GM23338 (cell line): ENCODE data around the gene FBN3. TPM values are rescaled to one million over a fixed set of nuclear protein-coding genes. Genes with fewer than 3 reads are reported as not detected.

Experiments used
- ATAC-seq: fragments of 200-7000 bp; cut with Tn5 transposase; 3 replicates; pipeline ENCODE4 v1.9.1; 2020
- DNase-seq: peaks from one replicate; pipeline ENCODE4 v3.0.0-alpha.2; 2015; ENCODE audit warnings: low spot score
- H2AFZ ChIP-seq: fragments of 200-600 bp; sonication (generic); 2 replicates; pipeline ENCODE4 v1.8.0; 2016; ENCODE audit warnings: antibody characterized with exemption, mild to moderate bottlenecking, moderate library complexity
- H3F3A ChIP-seq: fragments of 200-600 bp; sonication (generic); replicated peaks from 2 replicates; pipeline ENCODE4 v1.8.0; 2017; ENCODE audit warnings: antibody characterized with exemption, mixed run types, low read depth
- H3K27ac ChIP-seq: fragments of 200-600 bp; sonication (generic); 2 replicates; pipeline ENCODE4 v1.6.1; 2016; ENCODE audit warnings: low read depth
- H3K27me3 ChIP-seq: fragments of 200-600 bp; sonication (generic); 2 replicates; pipeline ENCODE4 v1.8.0; 2016; ENCODE audit warnings: mild to moderate bottlenecking, mixed run types, moderate library complexity; ENCODE audit not compliant: insufficient read depth
- H3K36me3 ChIP-seq: fragments of 200-600 bp; sonication (generic); 2 replicates; pipeline ENCODE4 v1.8.0; 2016; ENCODE audit warnings: mild to moderate bottlenecking; ENCODE audit not compliant: insufficient read depth
- H3K4me1 ChIP-seq: fragments of 200-600 bp; sonication (generic); 2 replicates; pipeline ENCODE4 v1.8.0; 2016; ENCODE audit warnings: mild to moderate bottlenecking, moderate library complexity; ENCODE audit not compliant: insufficient read depth
- H3K4me2 ChIP-seq: fragments of 200-600 bp; sonication (generic); 2 replicates; pipeline ENCODE4 v1.7.1; 2017; ENCODE audit warnings: mixed run types
- H3K4me3 ChIP-seq: fragments of 200-600 bp; sonication (generic); 2 replicates; pipeline ENCODE4 v1.6.1; 2016; ENCODE audit warnings: mixed run types
- H3K79me2 ChIP-seq: fragments of 200-600 bp; sonication (generic); replicated peaks from 2 replicates; pipeline ENCODE4 v1.8.0; 2017; ENCODE audit warnings: mild to moderate bottlenecking; ENCODE audit not compliant: insufficient read depth
- H3K9me2 ChIP-seq: fragments of 200-600 bp; sonication (generic); 2 replicates; pipeline ENCODE4 v1.8.0; 2017; ENCODE audit not compliant: insufficient read depth
- H4K20me1 ChIP-seq: fragments of 200-600 bp; sonication (generic); replicated peaks from 2 replicates; pipeline ENCODE4 v1.8.0; 2017; ENCODE audit warnings: mild to moderate bottlenecking; ENCODE audit not compliant: insufficient read depth
- H3K27ac Mint-ChIP-seq: 2 replicates; pipeline ENCODE4 v1.8.0; 2020; ENCODE audit warnings: inconsistent platforms, mild to moderate bottlenecking, moderate library complexity, mixed read lengths
- H3K27me3 Mint-ChIP-seq: 3 replicates; pipeline ENCODE4 v1.8.0; 2022; ENCODE audit warnings: low read depth, mild to moderate bottlenecking, moderate library complexity, mixed read lengths, inconsistent platforms; ENCODE audit not compliant: insufficient read depth, poor library complexity
- H3K36me3 Mint-ChIP-seq: 3 replicates; pipeline ENCODE4 v1.8.0; 2021; ENCODE audit warnings: low read depth, mild to moderate bottlenecking, inconsistent platforms, moderate library complexity, mixed read lengths
- H3K4me1 Mint-ChIP-seq: 3 replicates; pipeline ENCODE4 v1.8.0; 2020; ENCODE audit warnings: mild to moderate bottlenecking, inconsistent platforms, mixed read lengths
- H3K4me3 Mint-ChIP-seq: 3 replicates; pipeline ENCODE4 v1.8.0; 2021; ENCODE audit warnings: moderate library complexity, mild to moderate bottlenecking, inconsistent platforms, mixed read lengths
- H3K9me3 Mint-ChIP-seq: 3 replicates; pipeline ENCODE4 v1.8.0; 2020; ENCODE audit warnings: moderate library complexity, mild to moderate bottlenecking, inconsistent platforms, mixed read lengths
- CREB1 ChIP-seq: fragments of 250-450 bp; sonication (Bioruptor Pico); IDR thresholded peaks from 2 replicates; pipeline ENCODE4 v1.5.0; 2020; ENCODE audit warnings: low read depth, mild to moderate bottlenecking, moderate library complexity
- CTCF ChIP-seq, 2 experiments: fragments of 200-600 bp in 1 of 2; sonication (generic) in 1 of 2; conservative IDR thresholded peaks; 2 replicates each; pipeline versions ENCODE4 v1.5.1 to v1.6.1; 2016 to 2017; ENCODE audit warnings: antibody characterized with exemption in 2 of 2, low read depth in 2 of 2, mild to moderate bottlenecking in 2 of 2, moderate library complexity in 1 of 2
- ETS1 ChIP-seq: IDR thresholded peaks from 2 replicates; pipeline ENCODE4 v1.6.1; 2016; ENCODE audit warnings: antibody characterized with exemption
- EZH2 ChIP-seq: fragments of 200-600 bp; sonication (generic); IDR thresholded peaks from one replicate; pipeline ENCODE4 v1.8.0; 2017; ENCODE audit warnings: antibody characterized with exemption, mild to moderate bottlenecking, low read depth; ENCODE audit not compliant: unreplicated experiment
- EZH2phosphoT487 ChIP-seq: fragments of 200-600 bp; sonication (generic); IDR thresholded peaks from one replicate; pipeline ENCODE4 v1.8.1; 2018; ENCODE audit warnings: antibody characterized with exemption; ENCODE audit not compliant: unreplicated experiment
- JUNB ChIP-seq: IDR thresholded peaks from one replicate; pipeline ENCODE4 v1.6.1; 2016; ENCODE audit warnings: antibody characterized with exemption; ENCODE audit not compliant: unreplicated experiment
- NANOG ChIP-seq: IDR thresholded peaks from 2 replicates; pipeline ENCODE4 v1.6.1; 2016; ENCODE audit warnings: antibody characterized with exemption, borderline replicate concordance
- POLR2AphosphoS5 ChIP-seq: IDR thresholded peaks from 2 replicates; pipeline ENCODE4 v1.6.1; 2016; ENCODE audit warnings: antibody characterized with exemption, low read depth
- REST ChIP-seq: IDR thresholded peaks from one replicate; pipeline ENCODE4 v1.6.1; 2018; ENCODE audit warnings: antibody characterized with exemption; ENCODE audit not compliant: unreplicated experiment
- STAT1 ChIP-seq: IDR thresholded peaks from one replicate; pipeline ENCODE4 v1.6.1; 2016; ENCODE audit warnings: antibody characterized with exemption; ENCODE audit not compliant: unreplicated experiment
- ZNF114 ChIP-seq: fragments of 250-450 bp; sonication (Bioruptor Pico); IDR thresholded peaks from 2 replicates; pipeline ENCODE4 v1.5.0; 2020; ENCODE audit warnings: mild to moderate bottlenecking, moderate library complexity
- ZNF331 ChIP-seq: fragments of 250-450 bp; sonication (Bioruptor Pico); IDR thresholded peaks from 2 replicates; pipeline ENCODE4 v1.5.0; 2020; ENCODE audit warnings: low read depth, mild to moderate bottlenecking, moderate library complexity
- ZNF462 ChIP-seq: fragments of 250-450 bp; sonication (Bioruptor Pico); IDR thresholded peaks from 2 replicates; pipeline ENCODE4 v1.5.0; 2020; ENCODE audit warnings: mild to moderate bottlenecking, moderate library complexity
- polyA plus RNA-seq: library from polyadenylated mRNA; unstranded; fragments of >200 nt; fragmentation: Nextera tagmentation; extraction: Ambion mirVana; gene quantifications from 2 replicates; pipeline ENCODE4 v1.2.1, GENCODE V29; 2016
- total RNA-seq: library from RNA; depleted of rRNA; stranded (reverse); fragments of >200 nt; shearing (Covaris generic); gene quantifications from 2 replicates; pipeline ENCODE4 v1.2.3, GENCODE V29; 2014

The FBN3 gene
- total and polyA plus RNA-seq, 2 experiments from 2014 or later: 8.5 to 54.5 TPM

GRCh38 chr19:8046569-8047165 is 102.7 kb downstream of the FBN3 start:
- H4K20me1 ChIP-seq: no peaks in the 10 kb centered on the region
- Mint-ChIP-seq H3K27ac (no peak overlapping the region), H3K4me3 (no peak overlapping the region), H3K27me3 (peaks cover 18% of the 10 kb centered on the region), H3K4me1 (no peaks in the 10 kb centered on the region; the same call in 2 of the 3 replicates), H3K9me3 (no peaks in the 10 kb centered on the region), H3K36me3 (no peaks in the 10 kb centered on the region)
- no peak overlapping the region for H3K4me3 ChIP-seq
- H3K27me3 ChIP-seq: peaks cover 5% of the 10 kb centered on the region; the same call in 1 of the 2 replicates
- no peak overlapping the region for H3K4me2 ChIP-seq
- H3K9me2 ChIP-seq: no peaks in the 10 kb centered on the region
- TF ChIP-seq CREB1 (no peak), ETS1 (no peak), CTCF (conservative IDR thresholded peaks at IDR 0.05; ENCODE audit: low read depth in 2 of 2) (no peak), EZH2phosphoT487 (no peak), REST (no peak), ZNF462 (CRISPR knock-in tag) (no peak), POLR2AphosphoS5 (no peak), STAT1 (no peak), EZH2 (no peak), ZNF114 (CRISPR knock-in tag) (no peak), ZNF331 (CRISPR knock-in tag) (no peak), JUNB (no peak), NANOG (no peak)
- peaks cover 1% of the 10 kb centered on the region; the same call in 1 of the 2 replicates for H3K4me1 ChIP-seq
- H3K36me3 ChIP-seq: no peaks in the 10 kb centered on the region
- 0 out of 2 replicates have a peak, but pooled peaks cover 3% of the 10 kb centered on the region for H3F3A ChIP-seq
- no peak overlapping the region for H2AFZ ChIP-seq
- H3K79me2 ChIP-seq: no peaks in the 10 kb centered on the region
- no peak for DNase-seq
- no peak for ATAC-seq
- H3K27ac ChIP-seq: no peak overlapping the region
